ENCODE data around the gene SMARCD3.

Gene SMARCD3

DNA sequence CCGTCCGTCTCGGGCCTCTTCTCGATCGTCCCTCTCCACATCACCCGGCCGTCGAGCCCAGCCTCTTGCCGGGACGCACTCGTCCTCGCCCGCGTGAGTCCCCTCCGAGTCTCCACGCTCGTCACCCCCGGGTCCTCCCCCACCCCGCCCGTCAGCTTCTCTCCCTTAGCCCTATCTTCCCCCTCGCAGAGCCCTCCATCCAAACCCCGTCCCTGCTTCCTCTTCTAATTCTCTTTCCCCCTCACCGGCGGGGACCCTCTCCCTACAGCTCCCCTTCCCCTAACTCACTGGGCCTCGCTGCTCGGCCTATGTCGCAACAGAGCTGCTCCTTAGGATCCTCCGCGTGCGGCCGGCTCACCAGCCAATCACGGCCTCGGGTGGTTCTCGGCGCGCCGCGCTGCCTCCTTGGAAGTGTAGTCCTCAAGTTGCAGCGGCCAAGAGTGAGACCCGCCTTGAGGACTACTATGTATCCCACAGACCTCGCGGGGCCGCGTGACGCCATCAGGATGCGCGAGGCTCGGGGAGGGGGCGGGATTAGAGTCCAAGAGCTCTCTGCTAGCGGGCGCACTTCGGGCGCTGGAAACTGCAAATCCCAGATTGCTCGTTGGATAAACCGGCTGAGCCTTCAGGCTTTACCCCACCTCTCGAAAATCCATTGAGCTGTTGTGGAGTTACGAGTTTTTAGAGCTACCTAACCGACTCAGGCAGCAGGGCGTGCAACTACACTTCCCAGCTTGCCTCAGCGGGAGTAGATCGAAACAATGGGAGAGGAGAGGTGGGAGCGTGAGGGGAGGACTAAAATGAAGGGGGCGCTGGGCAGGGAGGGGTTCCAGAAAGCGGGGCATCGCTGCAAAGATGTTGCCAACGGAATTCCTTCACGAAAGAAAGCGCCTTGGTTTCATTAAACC lies 21.4 kb downstream of the SMARCD3 start, which contains the start of gene ABCF2:
Gene ABCF2, minus strand, starts transcription at position 331 of the 908 bp plus-strand sequence. CDS start 747 bp downstream, outside the sequence.
- Histone ChIP-seq H3K27me3 (ENCODE audit: insufficient read depth, insufficient read length) (no peaks in the 10 kb centered on the region), H3K9me3 (ENCODE audit: insufficient read depth, low read length) (no peaks in the 10 kb centered on the region), H3K4me1 (ENCODE audit: insufficient read depth, insufficient read length) (no peaks in the 10 kb centered on the region), H3K4me3 (ENCODE audit: insufficient read length, low read depth) (peak within 1 kb of the TSS; percentile 83), H3K9ac (ENCODE audit: insufficient read length, low read depth) (peak within 1 kb of the TSS; percentile 88), H3K36me3 (ENCODE audit: insufficient read depth, insufficient read length, low read length) (peaks cover 42% of the 10 kb centered on the region)
- no peak for TF ChIP-seq ZNF274 (IDR thresholded peaks at IDR 0.05; ENCODE audit: low read depth, low read length)
- TF ChIP-seq YY1 (IDR thresholded peaks at IDR 0.05; ENCODE audit: insufficient read depth, insufficient read length), result peak; percentile 6
- no peak for TF ChIP-seq SUZ12 (IDR thresholded peaks at IDR 0.05; ENCODE audit: extremely low read depth, insufficient read depth, insufficient read length)
- peak; percentile 98 for DNase-seq (ENCODE audit: low read depth, low spot score)

- Histone ChIP-seq H3K9me3 (ENCODE audit: insufficient read depth, low read length) (no peaks in the 10 kb centered on the region), H3K36me3 (ENCODE audit: insufficient read depth, insufficient read length, low read length) (peaks cover 47% of the 10 kb centered on the region), H3K9ac (ENCODE audit: insufficient read length, low read depth) (peak overlapping the region; percentile 88), H3K27me3 (ENCODE audit: insufficient read depth, insufficient read length) (no peaks in the 10 kb centered on the region), H3K4me1 (ENCODE audit: insufficient read depth, insufficient read length) (no peaks in the 10 kb centered on the region), H3K4me3 (ENCODE audit: insufficient read length, low read depth) (peak overlapping the region; percentile 83)
- DNase-seq (ENCODE audit: low read depth, low spot score), result no peak
- TF ChIP-seq ZNF274 (IDR thresholded peaks at IDR 0.05; ENCODE audit: low read depth, low read length), result no peak
- no peak for TF ChIP-seq SUZ12 (IDR thresholded peaks at IDR 0.05; ENCODE audit: extremely low read depth, insufficient read depth, insufficient read length)
- TF ChIP-seq YY1 (IDR thresholded peaks at IDR 0.05; ENCODE audit: insufficient read depth, insufficient read length), result no peak
Measured at GRCh38 chr7:151226560-151226874, 22.0 kb downstream of the SMARCD3 start.

DNA sequence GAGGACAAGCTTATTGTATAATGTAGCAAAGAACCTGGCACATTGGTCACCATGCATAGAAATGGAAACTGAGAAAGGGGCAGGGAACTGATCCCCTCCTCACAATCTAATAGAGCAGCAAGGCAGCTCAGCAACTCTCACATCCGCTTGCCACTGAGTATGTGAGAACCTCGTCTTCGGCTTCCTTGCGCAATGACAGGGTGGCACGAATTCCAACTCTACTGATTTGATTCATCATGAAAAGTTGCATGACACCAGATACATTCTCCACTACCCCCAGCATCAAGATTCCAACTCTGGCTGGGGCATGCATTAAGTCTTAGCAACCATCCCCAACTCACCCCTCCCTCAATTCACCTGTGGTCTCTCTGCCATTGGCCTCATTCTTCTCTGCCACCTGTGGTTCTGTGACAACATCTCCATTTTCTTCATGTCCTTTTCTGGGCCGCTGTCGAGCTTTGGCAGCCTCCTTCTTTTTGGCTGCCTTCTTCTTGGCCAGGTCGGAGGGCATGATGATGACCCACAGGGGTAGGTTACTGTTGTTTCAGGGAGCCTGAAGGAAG lies 22.5 kb downstream of the SMARCD3 start:
- peak overlapping the region; percentile 83 for H3K4me3 ChIP-seq (ENCODE audit: insufficient read length, low read depth)
- no peaks in the 10 kb centered on the region for H3K9me3 ChIP-seq (ENCODE audit: insufficient read depth, low read length)
- no peaks in the 10 kb centered on the region for H3K4me1 ChIP-seq (ENCODE audit: insufficient read depth, insufficient read length)
- H3K9ac ChIP-seq (ENCODE audit: insufficient read length, low read depth), result peak overlapping the region; percentile 88
- no peaks in the 10 kb centered on the region for H3K27me3 ChIP-seq (ENCODE audit: insufficient read depth, insufficient read length)
- TF ChIP-seq SUZ12 (IDR thresholded peaks at IDR 0.05; ENCODE audit: extremely low read depth, insufficient read depth, insufficient read length) (no peak), YY1 (IDR thresholded peaks at IDR 0.05; ENCODE audit: insufficient read depth, insufficient read length) (no peak), ZNF274 (IDR thresholded peaks at IDR 0.05; ENCODE audit: low read depth, low read length) (no peak)
- no peak for DNase-seq (ENCODE audit: low read depth, low spot score)
- H3K36me3 ChIP-seq (ENCODE audit: insufficient read depth, insufficient read length, low read length), result peaks cover 49% of the 10 kb centered on the region

DNA sequence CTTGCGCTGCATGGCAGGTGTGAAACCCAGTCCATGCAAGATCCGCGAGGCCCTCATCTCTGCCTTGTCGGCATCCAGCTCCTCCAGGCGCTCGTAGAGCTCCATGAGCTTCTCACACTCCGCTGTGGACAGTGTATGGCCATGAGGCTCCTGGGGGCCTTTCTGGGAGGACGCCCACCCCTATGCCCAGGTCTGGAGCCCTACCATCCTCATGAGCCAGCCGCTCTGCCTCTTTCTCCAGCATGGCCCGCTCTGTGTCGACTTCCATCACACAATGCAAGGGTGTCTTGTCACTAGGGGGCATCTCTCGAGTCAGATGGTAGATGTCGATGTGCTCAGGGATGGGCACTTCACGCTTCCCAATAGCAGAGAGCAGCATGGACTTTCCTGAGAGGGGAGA lies 24.8 kb downstream of the SMARCD3 start:
- H3K9me3 ChIP-seq (ENCODE audit: insufficient read depth, low read length), result no peaks in the 10 kb centered on the region
- H3K4me1 ChIP-seq (ENCODE audit: insufficient read depth, insufficient read length), result no peaks in the 10 kb centered on the region
- H3K9ac ChIP-seq (ENCODE audit: insufficient read length, low read depth), result no peak overlapping the region
- TF ChIP-seq YY1 (IDR thresholded peaks at IDR 0.05; ENCODE audit: insufficient read depth, insufficient read length) (no peak), ZNF274 (IDR thresholded peaks at IDR 0.05; ENCODE audit: low read depth, low read length) (no peak), SUZ12 (IDR thresholded peaks at IDR 0.05; ENCODE audit: extremely low read depth, insufficient read depth, insufficient read length) (no peak)
- peaks cover 64% of the 10 kb centered on the region for H3K36me3 ChIP-seq (ENCODE audit: insufficient read depth, insufficient read length, low read length)
- no peak for DNase-seq (ENCODE audit: low read depth, low spot score)
- no peaks in the 10 kb centered on the region for H3K27me3 ChIP-seq (ENCODE audit: insufficient read depth, insufficient read length)
- H3K4me3 ChIP-seq (ENCODE audit: insufficient read length, low read depth), result no peak overlapping the region

DNA sequence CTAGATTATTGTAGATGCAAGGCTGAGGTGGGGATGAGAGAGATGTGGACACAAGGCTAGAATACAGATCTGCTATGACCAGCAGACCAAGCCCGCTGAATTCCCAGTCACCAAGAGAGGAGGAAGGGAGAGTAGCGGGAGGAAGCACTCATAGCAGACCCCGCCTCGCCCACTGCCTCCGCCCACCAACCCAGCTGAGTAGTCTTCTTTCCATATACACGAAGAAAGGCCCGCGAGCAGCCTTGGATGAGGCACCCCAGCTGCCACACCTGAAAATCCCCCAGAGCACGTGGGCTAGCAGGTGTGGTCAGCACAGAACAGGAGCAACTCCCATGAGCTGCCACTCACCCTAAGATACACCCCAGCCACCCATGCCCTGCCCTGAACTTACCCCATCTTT lies 30.3 kb downstream of the SMARCD3 start:
- TF ChIP-seq SUZ12 (IDR thresholded peaks at IDR 0.05; ENCODE audit: extremely low read depth, insufficient read depth, insufficient read length) (no peak), ZNF274 (IDR thresholded peaks at IDR 0.05; ENCODE audit: low read depth, low read length) (no peak), YY1 (IDR thresholded peaks at IDR 0.05; ENCODE audit: insufficient read depth, insufficient read length) (no peak)
- Histone ChIP-seq H3K9me3 (ENCODE audit: insufficient read depth, low read length) (no peaks in the 10 kb centered on the region), H3K9ac (ENCODE audit: insufficient read length, low read depth) (no peak overlapping the region), H3K27me3 (ENCODE audit: insufficient read depth, insufficient read length) (no peaks in the 10 kb centered on the region), H3K4me3 (ENCODE audit: insufficient read length, low read depth) (no peak overlapping the region), H3K4me1 (ENCODE audit: insufficient read depth, insufficient read length) (no peaks in the 10 kb centered on the region), H3K36me3 (ENCODE audit: insufficient read depth, insufficient read length, low read length) (peaks cover 88% of the 10 kb centered on the region)
- no peak for DNase-seq (ENCODE audit: low read depth, low spot score)

DNA sequence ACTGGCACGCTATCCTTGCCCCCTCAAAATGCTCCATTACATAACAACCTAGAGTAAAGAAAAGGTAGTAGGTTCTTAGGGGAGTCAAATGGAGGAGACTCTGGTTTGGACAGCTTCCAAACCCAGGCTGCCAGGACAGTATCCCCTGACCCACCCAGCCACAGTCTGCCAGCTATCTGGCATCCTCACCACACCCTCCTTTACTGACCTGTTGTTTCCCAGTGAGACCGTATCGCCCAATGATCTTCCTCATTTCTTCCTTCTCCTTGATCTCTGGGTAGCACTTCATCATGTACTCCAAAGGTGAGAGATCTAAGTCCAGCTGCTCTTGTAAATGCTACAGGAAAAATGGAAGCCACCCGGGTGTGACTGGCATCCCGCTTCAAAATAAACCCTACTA lies 33.1 kb downstream of the SMARCD3 start:
- no peak overlapping the region for H3K9ac ChIP-seq (ENCODE audit: insufficient read length, low read depth)
- H3K27me3 ChIP-seq (ENCODE audit: insufficient read depth, insufficient read length), result no peaks in the 10 kb centered on the region
- no peaks in the 10 kb centered on the region for H3K4me1 ChIP-seq (ENCODE audit: insufficient read depth, insufficient read length)
- DNase-seq (ENCODE audit: low read depth, low spot score), result no peak
- no peaks in the 10 kb centered on the region for H3K9me3 ChIP-seq (ENCODE audit: insufficient read depth, low read length)
- H3K4me3 ChIP-seq (ENCODE audit: insufficient read length, low read depth), result no peak overlapping the region
- peaks cover 82% of the 10 kb centered on the region for H3K36me3 ChIP-seq (ENCODE audit: insufficient read depth, insufficient read length, low read length)
- TF ChIP-seq SUZ12 (IDR thresholded peaks at IDR 0.05; ENCODE audit: extremely low read depth, insufficient read depth, insufficient read length), result no peak
- no peak for TF ChIP-seq ZNF274 (IDR thresholded peaks at IDR 0.05; ENCODE audit: low read depth, low read length)
- no peak for TF ChIP-seq YY1 (IDR thresholded peaks at IDR 0.05; ENCODE audit: insufficient read depth, insufficient read length)

DNA sequence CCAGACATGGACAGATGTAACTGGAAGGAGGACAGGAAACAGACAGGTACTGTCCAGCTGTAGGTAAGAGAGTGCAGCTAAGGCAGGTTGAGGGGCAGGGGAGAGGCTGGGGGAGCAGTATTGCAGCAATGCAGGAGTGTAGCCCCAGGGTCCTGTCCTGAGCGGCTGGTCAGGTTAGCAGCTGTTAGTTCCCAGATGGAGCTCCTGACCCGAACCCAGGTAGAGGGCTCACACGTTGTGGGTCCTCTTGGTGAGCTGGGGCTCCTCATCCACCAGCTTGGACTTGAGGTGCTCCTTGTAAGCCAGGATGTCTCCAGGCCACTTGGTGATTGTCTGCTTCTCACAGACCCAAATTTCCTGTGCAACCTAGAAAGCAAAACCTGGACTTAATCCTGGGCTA lies 34.7 kb downstream of the SMARCD3 start:
- Histone ChIP-seq H3K4me3 (ENCODE audit: insufficient read length, low read depth) (no peak overlapping the region), H3K36me3 (ENCODE audit: insufficient read depth, insufficient read length, low read length) (peaks cover 75% of the 10 kb centered on the region), H3K9ac (ENCODE audit: insufficient read length, low read depth) (no peak overlapping the region), H3K9me3 (ENCODE audit: insufficient read depth, low read length) (no peaks in the 10 kb centered on the region), H3K4me1 (ENCODE audit: insufficient read depth, insufficient read length) (no peaks in the 10 kb centered on the region), H3K27me3 (ENCODE audit: insufficient read depth, insufficient read length) (no peaks in the 10 kb centered on the region)
- DNase-seq (ENCODE audit: low read depth, low spot score), result no peak
- TF ChIP-seq YY1 (IDR thresholded peaks at IDR 0.05; ENCODE audit: insufficient read depth, insufficient read length), result no peak
- TF ChIP-seq ZNF274 (IDR thresholded peaks at IDR 0.05; ENCODE audit: low read depth, low read length), result no peak
- no peak for TF ChIP-seq SUZ12 (IDR thresholded peaks at IDR 0.05; ENCODE audit: extremely low read depth, insufficient read depth, insufficient read length)
